Measurements from ENCODE around the gene DNAH2. TPM values are rescaled to one million over a fixed set of nuclear protein-coding genes. Genes with fewer than 3 reads are reported as not detected.

The DNAH2 gene
- total and polyA plus RNA-seq, 2 experiments from 2014 or later = 0.38 TPM; not detected in 1

Other genes with a start within 250 kb of the DNAH2 start
- gene ZBTB4, start 238.1 kb upstream of the DNAH2 start, total RNA-seq (2014; rRNA removed; shearing (Covaris generic)) = 6.9 and 11.2 TPM in 2 replicates
- gene ZBTB4, start 238.1 kb upstream of the DNAH2 start, polyA plus RNA-seq (2016; fragmentation: Nextera tagmentation; extraction: Ambion mirVana) = 3.6 and 4.2 TPM in 2 replicates
- gene SLC35G6, start 236.3 kb upstream of the DNAH2 start, total RNA-seq (2014; rRNA removed; shearing (Covaris generic)) = not detected in 2 replicates
- gene SLC35G6, start 236.3 kb upstream of the DNAH2 start, polyA plus RNA-seq (2016; fragmentation: Nextera tagmentation; extraction: Ambion mirVana) = 0.16 TPM in 1 of 2 replicates, not detected in the other
- 136 and 151 TPM in 2 replicates for gene POLR2A, start 233.4 kb upstream of the DNAH2 start, total RNA-seq (2014; rRNA removed; shearing (Covaris generic))
- 56.8 and 58.1 TPM in 2 replicates for gene POLR2A, start 233.4 kb upstream of the DNAH2 start, polyA plus RNA-seq (2016; fragmentation: Nextera tagmentation; extraction: Ambion mirVana)
- gene TNFSF12, start 168.7 kb upstream of the DNAH2 start, total RNA-seq (2014; rRNA removed; shearing (Covaris generic)) = 1.6 and 6.0 TPM in 2 replicates
- gene TNFSF12, start 168.7 kb upstream of the DNAH2 start, polyA plus RNA-seq (2016; fragmentation: Nextera tagmentation; extraction: Ambion mirVana) = 3.5 and 5.1 TPM in 2 replicates
- 1.5 TPM in 1 of 2 replicates, not detected in the other for gene TNFSF13, start 159.0 kb upstream of the DNAH2 start, total RNA-seq (2014; rRNA removed; shearing (Covaris generic))
- 1.9 and 2.2 TPM in 2 replicates for gene TNFSF13, start 159.0 kb upstream of the DNAH2 start, polyA plus RNA-seq (2016; fragmentation: Nextera tagmentation; extraction: Ambion mirVana)
- gene SENP3, start 155.8 kb upstream of the DNAH2 start, total RNA-seq (2014; rRNA removed; shearing (Covaris generic)) = 125 and 138 TPM in 2 replicates
- gene SENP3, start 155.8 kb upstream of the DNAH2 start, polyA plus RNA-seq (2016; fragmentation: Nextera tagmentation; extraction: Ambion mirVana) = 5.5 and 6.5 TPM in 2 replicates
- 0.62 TPM in 1 of 2 replicates, not detected in the other for gene CD68, start 138.1 kb upstream of the DNAH2 start, total RNA-seq (2014; rRNA removed; shearing (Covaris generic))
- not detected in 2 replicates for gene CD68, start 138.1 kb upstream of the DNAH2 start, polyA plus RNA-seq (2016; fragmentation: Nextera tagmentation; extraction: Ambion mirVana)
- 196 and 216 TPM in 2 replicates for gene MPDU1, start 133.9 kb upstream of the DNAH2 start, total RNA-seq (2014; rRNA removed; shearing (Covaris generic))
- gene MPDU1, start 133.9 kb upstream of the DNAH2 start, polyA plus RNA-seq (2016; fragmentation: Nextera tagmentation; extraction: Ambion mirVana) = 65.1 and 65.8 TPM in 2 replicates
- gene SOX15, start 127.7 kb upstream of the DNAH2 start, total RNA-seq (2014; rRNA removed; shearing (Covaris generic)) = 23.6 and 43.0 TPM in 2 replicates
- 29.9 and 37.7 TPM in 2 replicates for gene SOX15, start 127.7 kb upstream of the DNAH2 start, polyA plus RNA-seq (2016; fragmentation: Nextera tagmentation; extraction: Ambion mirVana)
- 20.3 and 24.4 TPM in 2 replicates for gene FXR2, start 102.8 kb upstream of the DNAH2 start, total RNA-seq (2014; rRNA removed; shearing (Covaris generic))
- gene FXR2, start 102.8 kb upstream of the DNAH2 start, polyA plus RNA-seq (2016; fragmentation: Nextera tagmentation; extraction: Ambion mirVana) = 8.6 and 10.9 TPM in 2 replicates
- gene SAT2, start 89.9 kb upstream of the DNAH2 start, total RNA-seq (2014; rRNA removed; shearing (Covaris generic)) = 52.7 and 56.7 TPM in 2 replicates
- 69.4 and 74.4 TPM in 2 replicates for gene SAT2, start 89.9 kb upstream of the DNAH2 start, polyA plus RNA-seq (2016; fragmentation: Nextera tagmentation; extraction: Ambion mirVana)
- 0.38 and 0.66 TPM in 2 replicates for gene SHBG, start 87.6 kb upstream of the DNAH2 start, total RNA-seq (2014; rRNA removed; shearing (Covaris generic))
- 0.48 and 0.90 TPM in 2 replicates for gene SHBG, start 87.6 kb upstream of the DNAH2 start, polyA plus RNA-seq (2016; fragmentation: Nextera tagmentation; extraction: Ambion mirVana)
- 11.2 and 14.9 TPM in 2 replicates for gene ATP1B2, start 66.8 kb upstream of the DNAH2 start, total RNA-seq (2014; rRNA removed; shearing (Covaris generic))
- 33.1 and 35.3 TPM in 2 replicates for gene ATP1B2, start 66.8 kb upstream of the DNAH2 start, polyA plus RNA-seq (2016; fragmentation: Nextera tagmentation; extraction: Ambion mirVana)
- 154 and 178 TPM in 2 replicates for gene TP53, start 30.3 kb upstream of the DNAH2 start, total RNA-seq (2014; rRNA removed; shearing (Covaris generic))
- gene TP53, start 30.3 kb upstream of the DNAH2 start, polyA plus RNA-seq (2016; fragmentation: Nextera tagmentation; extraction: Ambion mirVana) = 119 and 138 TPM in 2 replicates
- 27.1 and 28.1 TPM in 2 replicates for gene WRAP53, start 29.3 kb upstream of the DNAH2 start, total RNA-seq (2014; rRNA removed; shearing (Covaris generic))
- 33.3 and 33.5 TPM in 2 replicates for gene WRAP53, start 29.3 kb upstream of the DNAH2 start, polyA plus RNA-seq (2016; fragmentation: Nextera tagmentation; extraction: Ambion mirVana)
- gene EFNB3, start 12.5 kb upstream of the DNAH2 start, total RNA-seq (2014; rRNA removed; shearing (Covaris generic)) = 7.7 and 11.5 TPM in 2 replicates
- gene EFNB3, start 12.5 kb upstream of the DNAH2 start, polyA plus RNA-seq (2016; fragmentation: Nextera tagmentation; extraction: Ambion mirVana) = 4.2 and 4.5 TPM in 2 replicates
- gene KDM6B, start 116.5 kb downstream of the DNAH2 start, total RNA-seq (2014; rRNA removed; shearing (Covaris generic)) = 1.4 and 1.8 TPM in 2 replicates
- gene KDM6B, start 116.5 kb downstream of the DNAH2 start, polyA plus RNA-seq (2016; fragmentation: Nextera tagmentation; extraction: Ambion mirVana) = 1.1 and 1.4 TPM in 2 replicates
- 0.97 TPM in 1 of 2 replicates, not detected in the other for gene TMEM88, start 137.3 kb downstream of the DNAH2 start, total RNA-seq (2014; rRNA removed; shearing (Covaris generic))
- gene TMEM88, start 137.3 kb downstream of the DNAH2 start, polyA plus RNA-seq (2016; fragmentation: Nextera tagmentation; extraction: Ambion mirVana) = 0.43 and 0.58 TPM in 2 replicates
- 17.1 and 24.0 TPM in 2 replicates for gene NAA38, start 139.8 kb downstream of the DNAH2 start, total RNA-seq (2014; rRNA removed; shearing (Covaris generic))
- 74.8 and 78.5 TPM in 2 replicates for gene NAA38, start 139.8 kb downstream of the DNAH2 start, polyA plus RNA-seq (2016; fragmentation: Nextera tagmentation; extraction: Ambion mirVana)
- gene CYB5D1, start 140.3 kb downstream of the DNAH2 start, total RNA-seq (2014; rRNA removed; shearing (Covaris generic)) = 5.6 and 8.4 TPM in 2 replicates
- gene CYB5D1, start 140.3 kb downstream of the DNAH2 start, polyA plus RNA-seq (2016; fragmentation: Nextera tagmentation; extraction: Ambion mirVana) = 2.7 and 3.5 TPM in 2 replicates
- 9.7 and 12.3 TPM in 2 replicates for gene CHD3, start 171.0 kb downstream of the DNAH2 start, total RNA-seq (2014; rRNA removed; shearing (Covaris generic))
- gene CHD3, start 171.0 kb downstream of the DNAH2 start, polyA plus RNA-seq (2016; fragmentation: Nextera tagmentation; extraction: Ambion mirVana) = 2.9 and 3.0 TPM in 2 replicates
- 0.66 and 1.4 TPM in 2 replicates for gene RNF227, start 198.5 kb downstream of the DNAH2 start, total RNA-seq (2014; rRNA removed; shearing (Covaris generic))
- 0.35 and 0.42 TPM in 2 replicates for gene RNF227, start 198.5 kb downstream of the DNAH2 start, polyA plus RNA-seq (2016; fragmentation: Nextera tagmentation; extraction: Ambion mirVana)
- 0.47 and 1.0 TPM in 2 replicates for gene KCNAB3, start 212.1 kb downstream of the DNAH2 start, total RNA-seq (2014; rRNA removed; shearing (Covaris generic))
- gene KCNAB3, start 212.1 kb downstream of the DNAH2 start, polyA plus RNA-seq (2016; fragmentation: Nextera tagmentation; extraction: Ambion mirVana) = 0.45 and 1.0 TPM in 2 replicates
- 45.2 and 52.4 TPM in 2 replicates for gene TRAPPC1, start 214.2 kb downstream of the DNAH2 start, total RNA-seq (2014; rRNA removed; shearing (Covaris generic))
- gene TRAPPC1, start 214.2 kb downstream of the DNAH2 start, polyA plus RNA-seq (2016; fragmentation: Nextera tagmentation; extraction: Ambion mirVana) = 211 and 234 TPM in 2 replicates
- gene CNTROB, start 214.5 kb downstream of the DNAH2 start, total RNA-seq (2014; rRNA removed; shearing (Covaris generic)) = 18.4 and 18.5 TPM in 2 replicates
- gene CNTROB, start 214.5 kb downstream of the DNAH2 start, polyA plus RNA-seq (2016; fragmentation: Nextera tagmentation; extraction: Ambion mirVana) = 16.3 and 17.8 TPM in 2 replicates

Data from GM23338 (cell line).